Spleen (tissue), 11 donors: ENCODE results near the gene PSMD1. TPM values are rescaled to one million over a fixed set of nuclear protein-coding genes. Genes with fewer than 3 reads are reported as not detected.
A peak's percentile ranks its signal among the peaks of the same experiment; 100 is the strongest.

Experiments used
- DNase-seq: peaks from one replicate; pipeline ENCODE4 v3.0.0-alpha.2; 2020
- H3K27ac ChIP-seq, 8 donors: fragments of 200-600 bp; sonication (generic) in 7 of 8; 1 replicate in 4 of 8; 2 replicates in 4 of 8; pipeline versions ENCODE4 v1.5.0 to v1.8.0; 2016 to 2021; ENCODE audit warnings: inconsistent platforms in 4 of 8, mild to moderate bottlenecking in 4 of 8, moderate library complexity in 1 of 8
- H3K27me3 ChIP-seq, 7 donors: fragments of 200-600 bp; sonication (generic) in 6 of 7; replicated peaks in 1 of 7; 1 replicate in 4 of 7; 2 replicates in 3 of 7; pipeline versions ENCODE4 v1.5.0 to v1.8.0; 2016 to 2021; ENCODE audit warnings: inconsistent platforms in 3 of 7, mild to moderate bottlenecking in 1 of 7
- H3K36me3 ChIP-seq, 6 donors: fragments of 200-600 bp; sonication (generic) in 5 of 6; 1 replicate in 4 of 6; 2 replicates in 2 of 6; pipeline versions ENCODE4 v1.5.0 to v1.8.0; 2016 to 2021; ENCODE audit warnings: inconsistent platforms in 2 of 6
- H3K4me1 ChIP-seq, 6 donors: fragments of 200-600 bp; sonication (generic) in 5 of 6; 1 replicate in 3 of 6; 2 replicates in 3 of 6; pipeline versions ENCODE4 v1.5.0 to v1.8.0; 2016 to 2021; ENCODE audit warnings: inconsistent platforms in 3 of 6
- H3K4me3 ChIP-seq, 8 donors: fragments of 200-600 bp; sonication (generic) in 7 of 8; 1 replicate in 4 of 8; 2 replicates in 4 of 8; pipeline versions ENCODE4 v1.5.0 to v1.8.0; 2016 to 2021; ENCODE audit warnings: inconsistent platforms in 4 of 8, mild to moderate bottlenecking in 4 of 8, moderate library complexity in 2 of 8
- H3K9me3 ChIP-seq, 8 donors: fragments of 200-600 bp; sonication (generic) in 7 of 8; 1 replicate in 4 of 8; 2 replicates in 4 of 8; pipeline versions ENCODE4 v1.5.0 to v1.8.0; 2016 to 2021; ENCODE audit warnings: inconsistent platforms in 4 of 8
- CTCF ChIP-seq, 11 experiments: fragments of 200-600 bp in 7 of 11; fragments of 450-650 bp in 4 of 11; sonication (generic) in 4 of 11; IDR thresholded peaks in 8 of 11; conservative IDR thresholded peaks in 3 of 11; 1 replicate in 7 of 11; 2 replicates in 4 of 11; pipeline versions ENCODE4 v1.4.0 to v1.8.0; 2016 to 2021; ENCODE audit warnings: antibody characterized with exemption in 11 of 11, inconsistent platforms in 4 of 11, mild to moderate bottlenecking in 1 of 11
- POLR2A ChIP-seq, 3 donors: fragments of 450-650 bp; IDR thresholded peaks; one replicate each; pipeline ENCODE4 v1.5.1; 2017; ENCODE audit warnings: antibody characterized with exemption in 3 of 3, mild to moderate bottlenecking in 1 of 3
- POLR2AphosphoS5 ChIP-seq, 3 donors: sonication (generic); formaldehyde crosslinking; IDR thresholded peaks; one replicate each; pipeline ENCODE4 v1.5.1; 2017; ENCODE audit warnings: antibody characterized with exemption in 3 of 3
- WGBS, 5 donors: extraction: QIAGEN DNeasy Blood & Tissue Kit in 3 of 5; methylation state at CpG; one replicate each; pipeline versions ENCODE4 v1.1.5 to v1.1.7; 2013 to 2018; 5-methylcytosine and 5-hydroxymethylcytosine counted together
- intact Hi-C: fragments of 100-400 bp; cut with DNase I; formaldehyde crosslinking; loops from one replicate; pipeline ENCODE4 v1.15.0; 2023; ENCODE audit warnings: low total_unique reads
- polyA plus RNA-seq, 3 donors: library from polyadenylated mRNA; stranded (reverse); fragments of 200-250 nt; gene quantifications; one replicate each; pipeline ENCODE4 v1.2.1, GENCODE V29; 2013
- total RNA-seq, 7 donors: library from RNA; depleted of rRNA in 3 of 7; stranded (reverse); fragments of >200 nt in 3 of 7; fragmentation: NEBNext Ultra II Directional in 4 of 7; extraction: Animal tissue kit (Norgen Biotek cat#: 25700) in 4 of 7; gene quantifications; one replicate each; pipeline versions ENCODE4 v1.1.0 to v1.2.1, GENCODE V29; 2016 to 2021
- donor health status: healthy with polysubstance abuse.
- donor health status: DM: no; HTN: no; CAD: no; lungs with moderate emphysema.
- donor health status: DM: no; HTN: no; CAD: no.
- donor health status: Bipolar disorder and iron deficiency.
- donor health status: healthy.
- donor health status: DM: no; HTN: no; CAD: no.
- donor health status: DM: yes; HTN: yes; CAD: no.

The PSMD1 gene
- total and polyA plus RNA-seq, 10 donors = 21.2 to 81.2 (median 53.4) TPM

GRCh38 chr2:231152800-231153557, 96.3 kb downstream of the PSMD1 start:
- TF ChIP-seq CTCF (IDR thresholded peaks at IDR 0.05 in 8 of 11, conservative IDR thresholded peaks at IDR 0.05 in 3 of 11) (no peak), POLR2A (IDR thresholded peaks at IDR 0.05) (no peak), POLR2AphosphoS5 (IDR thresholded peaks at IDR 0.05) (no peak)
- Histone ChIP-seq H3K4me3 (no peak overlapping the region), H3K27ac (no peak overlapping the region), H3K4me1 (no peaks in the 10 kb centered on the region), H3K36me3 (peaks cover 0 to 89% (median 39%) of the 10 kb centered on the region in 6 donors), H3K9me3 (no peaks in the 10 kb centered on the region), H3K27me3 (no peaks in the 10 kb centered on the region)
- DNase-seq = no peak
- WGBS, 5 donors = 89 to 95% (median 95%) methylated on average over 8 of the region's 8 CpGs
- intact Hi-C loops = no loop called here

GRCh38 chr2:231159306-231159705, 102.6 kb downstream of the PSMD1 start:
- Histone ChIP-seq H3K9me3 (no peaks in the 10 kb centered on the region), H3K27me3 (no peaks in the 10 kb centered on the region), H3K27ac (peak overlapping the region in 1 of 8 donors; percentile 2), H3K36me3 (peaks cover 0 to 78% (median 16%) of the 10 kb centered on the region in 6 donors), H3K4me1 (peaks cover 0 to 22% (median 8%) of the 10 kb centered on the region in 6 donors), H3K4me3 (no peak overlapping the region)
- DNase-seq = no peak
- intact Hi-C loops = no loop called here
- TF ChIP-seq POLR2AphosphoS5 (IDR thresholded peaks at IDR 0.05) (no peak), POLR2A (IDR thresholded peaks at IDR 0.05) (no peak), CTCF (IDR thresholded peaks at IDR 0.05 in 8 of 11, conservative IDR thresholded peaks at IDR 0.05 in 3 of 11) (no peak)

GRCh38 chr2:231160701-231161100, 104.0 kb downstream of the PSMD1 start:
- Histone ChIP-seq H3K27me3 (no peaks in the 10 kb centered on the region), H3K4me1 (peaks cover 0 to 22% (median 8%) of the 10 kb centered on the region in 6 donors), H3K36me3 (peaks cover 0 to 80% (median 14%) of the 10 kb centered on the region in 6 donors), H3K9me3 (no peaks in the 10 kb centered on the region), H3K27ac (peak overlapping the region in 3 of 8 donors; percentile 46 to 56 (median 52)), H3K4me3 (no peak overlapping the region)
- WGBS, 5 donors = 95 to 99% (median 97%) methylated on average over 5 of the region's 5 CpGs
- DNase-seq = no peak
- TF ChIP-seq POLR2AphosphoS5 (IDR thresholded peaks at IDR 0.05) (no peak), POLR2A (IDR thresholded peaks at IDR 0.05) (no peak), CTCF (IDR thresholded peaks at IDR 0.05 in 8 of 11, conservative IDR thresholded peaks at IDR 0.05 in 3 of 11) (no peak)
- intact Hi-C loops = no loop called here

GRCh38 chr2:231161252-231161839, 104.7 kb downstream of the PSMD1 start:
- H3K27ac ChIP-seq = peak overlapping the region in 6 of 8 donors; percentile 25 to 58 (median 49)
- 71 to 74% (median 72%) methylated on average over 7 of the region's 7 CpGs for WGBS, 5 donors
- no peak for DNase-seq
- H3K9me3 ChIP-seq = no peaks in the 10 kb centered on the region
- peaks cover 0 to 80% (median 21%) of the 10 kb centered on the region in 6 donors for H3K36me3 ChIP-seq
- no peaks in the 10 kb centered on the region for H3K27me3 ChIP-seq
- TF ChIP-seq POLR2A (IDR thresholded peaks at IDR 0.05) = no peak
- no peak for TF ChIP-seq CTCF (IDR thresholded peaks at IDR 0.05 in 8 of 11, conservative IDR thresholded peaks at IDR 0.05 in 3 of 11)
- TF ChIP-seq POLR2AphosphoS5 (IDR thresholded peaks at IDR 0.05) = no peak
- peaks cover 0 to 22% (median 8%) of the 10 kb centered on the region in 6 donors for H3K4me1 ChIP-seq
- no peak overlapping the region for H3K4me3 ChIP-seq
- intact Hi-C loops = no loop called here
